A673 (cell line): Measurements from ENCODE around the gene MRFAP1. TPM values are rescaled to one million over a fixed set of nuclear protein-coding genes. Genes with fewer than 3 reads are reported as not detected.

ENCODE experiments used
- BruUV-seq: library from RNA; stranded (reverse); fragments of 400-500 nt; replicated peaks from 2 replicates; lab custom pipeline; 2021; lab: Mats Ljungman, UMichigan
- CTCF ChIA-PET: fragments of 300-600 bp; sonication (Branson Sonifier 250); formaldehyde crosslinking; loops from one replicate; lab custom pipeline; 2022; ENCODE audit warnings: antibody characterized with exemption; lab: Charles Lee
- POLR2A ChIA-PET: fragments of 300-600 bp; sonication (Branson Sonifier 250); formaldehyde crosslinking; loops from one replicate; lab custom pipeline; 2022; ENCODE audit warnings: antibody characterized with exemption; ENCODE audit not compliant: low non-redundant PET; lab: Charles Lee
- DNase-seq: peaks from one replicate; pipeline ENCODE4 v3.0.0-alpha.2; 2015; ENCODE audit warnings: low spot score
- H3K27ac ChIP-seq: fragments of 200-600 bp; sonication (generic); 2 replicates; pipeline ENCODE4 v1.5.1; 2016; ENCODE audit warnings: mixed run types, low read depth, mild to moderate bottlenecking, mixed read lengths, antibody characterized with exemption, low read length; ENCODE audit not compliant: poor library complexity, severe bottlenecking
- H3K27me3 ChIP-seq: fragments of 200-600 bp; sonication (generic); replicated peaks from 2 replicates; pipeline ENCODE4 v1.6.1; 2017; ENCODE audit warnings: mixed run types, low read depth, mild to moderate bottlenecking, mixed read lengths, antibody characterized with exemption, low read length; ENCODE audit not compliant: insufficient read depth, poor library complexity
- H3K36me3 ChIP-seq: fragments of 200-600 bp; sonication (generic); 2 replicates; pipeline ENCODE4 v1.6.1; 2016; ENCODE audit warnings: mixed run types, mild to moderate bottlenecking, mixed read lengths, antibody characterized with exemption, low read length; ENCODE audit not compliant: insufficient read depth, poor library complexity, severe bottlenecking
- H3K4me1 ChIP-seq: fragments of 200-600 bp; sonication (generic); 2 replicates; pipeline ENCODE4 v1.6.1; 2017; ENCODE audit warnings: mixed run types, mild to moderate bottlenecking, mixed read lengths, antibody characterized with exemption, low read length; ENCODE audit not compliant: insufficient read depth, poor library complexity, severe bottlenecking
- H3K4me3 ChIP-seq: fragments of 200-600 bp; sonication (generic); 2 replicates; pipeline ENCODE4 v1.5.1; 2016; ENCODE audit warnings: low read depth, mixed run types, mild to moderate bottlenecking, mixed read lengths, low read length; ENCODE audit not compliant: poor library complexity, severe bottlenecking
- H3K9me3 ChIP-seq: fragments of 200-600 bp; sonication (generic); 2 replicates; pipeline ENCODE4 v1.6.1; 2016; ENCODE audit warnings: mixed run types, low read depth, mild to moderate bottlenecking, mixed read lengths, antibody characterized with exemption, low read length; ENCODE audit not compliant: poor library complexity, severe bottlenecking
- EZH2 ChIP-seq: fragments of 200-600 bp; sonication (generic); IDR thresholded peaks from 2 replicates; pipeline ENCODE4 v1.6.1; 2017; ENCODE audit warnings: borderline replicate concordance, low read depth, mild to moderate bottlenecking, mixed read lengths, antibody characterized with exemption, low read length; ENCODE audit not compliant: poor library complexity, severe bottlenecking
- intact Hi-C: fragments of 100-400 bp; cut with micrococcal nuclease; formaldehyde crosslinking; loops from one replicate; pipeline ENCODE4 v1.10.0; 2022; ENCODE audit not compliant: unreplicated experiment
- total RNA-seq: library from RNA; stranded (reverse); gene quantifications from 2 replicates; pipeline ENCODE4 v1.2.3, GENCODE V29; 2021
- TF ChIP-seq, protein P1 (sequence below): fragments of 300-800, 200-600 bp; sonication (generic); conservative IDR thresholded peaks from 2 replicates; pipeline ENCODE4 v1.5.1; 2017; ENCODE audit warnings: low read depth, mild to moderate bottlenecking, antibody characterized with exemption, low read length, moderate library complexity, mixed read lengths

Gene MRFAP1
- total RNA-seq, 1 experiment from 2014 or later: 402 TPM

DNA sequence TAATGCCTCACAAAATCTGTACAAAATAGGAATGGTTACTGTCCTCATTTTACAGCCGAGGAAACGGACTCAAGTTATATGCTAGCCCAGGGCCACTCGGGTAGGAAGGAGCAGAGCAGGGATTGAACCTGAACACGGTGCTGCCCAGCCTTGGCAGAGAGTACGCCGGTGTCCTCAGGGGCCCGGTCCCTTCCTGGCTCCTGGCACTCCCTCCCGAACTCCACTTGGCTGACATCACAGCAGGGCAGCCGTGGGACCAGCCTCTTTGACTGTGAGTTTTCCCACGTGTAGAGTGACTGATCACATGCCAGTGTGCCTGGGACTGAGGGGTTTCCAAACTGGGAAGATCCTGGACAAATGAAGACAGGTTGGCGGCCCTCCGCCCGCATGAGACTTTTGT lies 41.8 kb upstream of the MRFAP1 start:
- CTCF ChIA-PET: no interaction called here
- POLR2A ChIA-PET: no interaction called here
- Histone ChIP-seq H3K27me3 (no peaks in the 10 kb centered on the region), H3K36me3 (no peaks in the 10 kb centered on the region), H3K27ac (no peak overlapping the region), H3K9me3 (no peaks in the 10 kb centered on the region), H3K4me1 (no peaks in the 10 kb centered on the region), H3K4me3 (no peak overlapping the region)
- DNase-seq: no peak
- intact Hi-C loops: no loop called here
- no TSS peak for BruUV-seq
- TF ChIP-seq, protein P1, sequence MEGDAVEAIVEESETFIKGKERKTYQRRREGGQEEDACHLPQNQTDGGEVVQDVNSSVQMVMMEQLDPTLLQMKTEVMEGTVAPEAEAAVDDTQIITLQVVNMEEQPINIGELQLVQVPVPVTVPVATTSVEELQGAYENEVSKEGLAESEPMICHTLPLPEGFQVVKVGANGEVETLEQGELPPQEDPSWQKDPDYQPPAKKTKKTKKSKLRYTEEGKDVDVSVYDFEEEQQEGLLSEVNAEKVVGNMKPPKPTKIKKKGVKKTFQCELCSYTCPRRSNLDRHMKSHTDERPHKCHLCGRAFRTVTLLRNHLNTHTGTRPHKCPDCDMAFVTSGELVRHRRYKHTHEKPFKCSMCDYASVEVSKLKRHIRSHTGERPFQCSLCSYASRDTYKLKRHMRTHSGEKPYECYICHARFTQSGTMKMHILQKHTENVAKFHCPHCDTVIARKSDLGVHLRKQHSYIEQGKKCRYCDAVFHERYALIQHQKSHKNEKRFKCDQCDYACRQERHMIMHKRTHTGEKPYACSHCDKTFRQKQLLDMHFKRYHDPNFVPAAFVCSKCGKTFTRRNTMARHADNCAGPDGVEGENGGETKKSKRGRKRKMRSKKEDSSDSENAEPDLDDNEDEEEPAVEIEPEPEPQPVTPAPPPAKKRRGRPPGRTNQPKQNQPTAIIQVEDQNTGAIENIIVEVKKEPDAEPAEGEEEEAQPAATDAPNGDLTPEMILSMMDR: no peak

DNA sequence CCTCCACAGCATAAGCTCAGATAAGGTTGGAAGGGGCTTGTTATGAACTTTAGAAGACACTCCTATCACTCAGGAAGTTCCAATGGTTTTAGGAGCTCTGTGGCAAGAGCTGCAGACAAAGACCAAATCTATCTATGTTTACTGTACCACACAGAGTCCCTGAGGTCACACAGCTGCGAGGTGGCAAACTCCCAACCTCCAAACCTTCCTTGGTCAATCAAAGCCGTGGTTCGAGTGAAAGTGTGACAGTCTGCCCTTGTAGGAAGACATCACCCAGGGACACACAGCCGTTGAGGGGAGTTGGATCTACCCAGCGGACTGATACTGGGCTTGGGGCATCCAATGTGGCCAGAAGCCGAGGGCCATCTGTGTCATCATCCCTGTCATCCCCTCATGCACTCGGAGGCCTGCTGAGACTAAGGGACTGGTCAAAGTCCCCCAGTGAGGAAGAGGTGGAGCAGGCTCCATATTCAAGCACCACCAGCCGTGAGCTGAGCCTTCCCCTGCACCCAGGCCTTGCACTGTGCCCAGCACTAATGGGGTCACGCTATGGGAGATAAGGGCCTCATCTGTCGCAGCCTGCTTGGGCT lies 38.7 kb upstream of the MRFAP1 start:
- H3K36me3 ChIP-seq: no peaks in the 10 kb centered on the region
- H3K4me3 ChIP-seq: no peak overlapping the region
- intact Hi-C loops: no loop called here
- TF ChIP-seq EZH2: no peak
- TF ChIP-seq, protein P1: no peak
- H3K4me1 ChIP-seq: no peaks in the 10 kb centered on the region
- ChIA-PET CTCF (no interaction called here), POLR2A (no interaction called here)
- BruUV-seq: no TSS peak
- H3K27ac ChIP-seq: no peak overlapping the region
- no peak for DNase-seq
- peaks cover 5% of the 10 kb centered on the region for H3K9me3 ChIP-seq
- H3K27me3 ChIP-seq: no peaks in the 10 kb centered on the region

DNA sequence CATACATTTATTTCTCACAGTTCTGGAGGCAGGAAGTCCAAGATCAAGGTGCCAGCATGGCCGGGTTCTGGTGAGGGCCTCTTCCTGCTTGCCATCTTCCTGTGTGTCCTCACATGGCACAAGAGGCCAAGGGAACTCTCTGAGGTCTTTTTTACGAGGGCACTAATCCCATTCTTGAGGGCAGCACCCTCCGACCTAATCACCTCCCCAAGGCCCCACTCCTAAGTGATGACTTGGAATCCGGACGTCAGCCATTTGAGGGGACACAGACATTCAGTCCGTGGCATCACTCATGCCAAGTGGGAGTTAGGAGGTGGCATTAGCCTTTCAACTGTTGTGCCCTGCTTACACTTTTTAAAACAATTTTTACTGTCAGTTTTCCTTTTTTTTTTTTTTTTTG lies 38.2 kb upstream of the MRFAP1 start:
- Histone ChIP-seq H3K36me3 (no peaks in the 10 kb centered on the region), H3K4me3 (no peak overlapping the region), H3K9me3 (peaks cover 5% of the 10 kb centered on the region), H3K4me1 (no peaks in the 10 kb centered on the region), H3K27ac (no peak overlapping the region), H3K27me3 (no peaks in the 10 kb centered on the region)
- POLR2A ChIA-PET: interaction anchor here (0.6 kb wide), 1 partner anchor 105 kb away, joined by 4 read pairs; no protein-coding TSS in a partner anchor
- no TSS peak for BruUV-seq
- intact Hi-C loops: no loop called here
- DNase-seq: no peak
- CTCF ChIA-PET: no interaction called here
- TF ChIP-seq, protein P1: no peak
- TF ChIP-seq EZH2: no peak
